Measurements from ENCODE around the gene GAL.
A peak's percentile ranks its signal among the peaks of the same experiment; 100 is the strongest.

GAL gene

GRCh38 chr11:68685656-68686380 is 1.5 kb downstream of the GAL start:
- no peak overlapping the region for H3K9ac ChIP-seq (ENCODE audit: low read length)
- H3K27ac ChIP-seq (ENCODE audit: low read length): no peak overlapping the region
- peaks cover 8% of the 10 kb centered on the region for H3K36me3 ChIP-seq (ENCODE audit: control insufficient read depth, low read depth, low read length)
- H3K4me3 ChIP-seq (ENCODE audit: low read length): peak overlapping the region; percentile 57
- no peaks in the 10 kb centered on the region for H3K9me3 ChIP-seq (ENCODE audit: control insufficient read depth, low read depth, low read length)
- peaks cover 5% of the 10 kb centered on the region for H3K4me1 ChIP-seq (ENCODE audit: control insufficient read depth, low read depth, low read length)
- peaks cover 47% of the 10 kb centered on the region for H3K27me3 ChIP-seq (ENCODE audit: control insufficient read depth, insufficient read depth, low read length)

GRCh38 chr11:68686486-68686885 is 2.1 kb downstream of the GAL start:
- peaks cover 13% of the 10 kb centered on the region for H3K36me3 ChIP-seq (ENCODE audit: control insufficient read depth, low read depth, low read length)
- no peaks in the 10 kb centered on the region for H3K9me3 ChIP-seq (ENCODE audit: control insufficient read depth, low read depth, low read length)
- H3K4me3 ChIP-seq (ENCODE audit: low read length): no peak overlapping the region
- H3K27me3 ChIP-seq (ENCODE audit: control insufficient read depth, insufficient read depth, low read length): peaks cover 47% of the 10 kb centered on the region
- H3K27ac ChIP-seq (ENCODE audit: low read length): no peak overlapping the region
- H3K9ac ChIP-seq (ENCODE audit: low read length): no peak overlapping the region
- H3K4me1 ChIP-seq (ENCODE audit: control insufficient read depth, low read depth, low read length): peaks cover 9% of the 10 kb centered on the region

GRCh38 chr11:68687311-68687710 is 3.0 kb downstream of the GAL start:
- H3K27me3 ChIP-seq (ENCODE audit: control insufficient read depth, insufficient read depth, low read length): peaks cover 44% of the 10 kb centered on the region
- H3K4me1 ChIP-seq (ENCODE audit: control insufficient read depth, low read depth, low read length): peaks cover 9% of the 10 kb centered on the region
- H3K36me3 ChIP-seq (ENCODE audit: control insufficient read depth, low read depth, low read length): peaks cover 13% of the 10 kb centered on the region
- H3K9me3 ChIP-seq (ENCODE audit: control insufficient read depth, low read depth, low read length): no peaks in the 10 kb centered on the region
- no peak overlapping the region for H3K9ac ChIP-seq (ENCODE audit: low read length)
- H3K27ac ChIP-seq (ENCODE audit: low read length): no peak overlapping the region
- H3K4me3 ChIP-seq (ENCODE audit: low read length): no peak overlapping the region

GRCh38 chr11:68687986-68688385 is 3.6 kb downstream of the GAL start:
- Histone ChIP-seq H3K9me3 (ENCODE audit: control insufficient read depth, low read depth, low read length) (no peaks in the 10 kb centered on the region), H3K36me3 (ENCODE audit: control insufficient read depth, low read depth, low read length) (peaks cover 13% of the 10 kb centered on the region), H3K9ac (ENCODE audit: low read length) (no peak overlapping the region), H3K4me1 (ENCODE audit: control insufficient read depth, low read depth, low read length) (peaks cover 9% of the 10 kb centered on the region), H3K4me3 (ENCODE audit: low read length) (no peak overlapping the region), H3K27me3 (ENCODE audit: control insufficient read depth, insufficient read depth, low read length) (peaks cover 38% of the 10 kb centered on the region), H3K27ac (ENCODE audit: low read length) (no peak overlapping the region)

GRCh38 chr11:68688881-68689280 is 4.5 kb downstream of the GAL start:
- H3K9me3 ChIP-seq (ENCODE audit: control insufficient read depth, low read depth, low read length): no peaks in the 10 kb centered on the region
- no peak overlapping the region for H3K9ac ChIP-seq (ENCODE audit: low read length)
- no peak overlapping the region for H3K4me3 ChIP-seq (ENCODE audit: low read length)
- H3K4me1 ChIP-seq (ENCODE audit: control insufficient read depth, low read depth, low read length): peaks cover 9% of the 10 kb centered on the region
- peaks cover 13% of the 10 kb centered on the region for H3K36me3 ChIP-seq (ENCODE audit: control insufficient read depth, low read depth, low read length)
- no peak overlapping the region for H3K27ac ChIP-seq (ENCODE audit: low read length)
- H3K27me3 ChIP-seq (ENCODE audit: control insufficient read depth, insufficient read depth, low read length): peaks cover 29% of the 10 kb centered on the region

- Histone ChIP-seq H3K27ac (ENCODE audit: low read length) (no peak overlapping the region), H3K9me3 (ENCODE audit: control insufficient read depth, low read depth, low read length) (no peaks in the 10 kb centered on the region), H3K27me3 (ENCODE audit: control insufficient read depth, insufficient read depth, low read length) (peaks cover 18% of the 10 kb centered on the region), H3K9ac (ENCODE audit: low read length) (no peak overlapping the region), H3K36me3 (ENCODE audit: control insufficient read depth, low read depth, low read length) (peaks cover 13% of the 10 kb centered on the region), H3K4me1 (ENCODE audit: control insufficient read depth, low read depth, low read length) (peaks cover 17% of the 10 kb centered on the region), H3K4me3 (ENCODE audit: low read length) (no peak overlapping the region)
Observed at GRCh38 chr11:68689737-68690625, 5.6 kb downstream of the GAL start.

GRCh38 chr11:68690671-68691401 is 6.5 kb downstream of the GAL start:
- peaks cover 22% of the 10 kb centered on the region for H3K4me1 ChIP-seq (ENCODE audit: control insufficient read depth, low read depth, low read length)
- H3K36me3 ChIP-seq (ENCODE audit: control insufficient read depth, low read depth, low read length): peaks cover 13% of the 10 kb centered on the region
- H3K27me3 ChIP-seq (ENCODE audit: control insufficient read depth, insufficient read depth, low read length): peaks cover 9% of the 10 kb centered on the region
- no peak overlapping the region for H3K4me3 ChIP-seq (ENCODE audit: low read length)
- H3K9me3 ChIP-seq (ENCODE audit: control insufficient read depth, low read depth, low read length): no peaks in the 10 kb centered on the region
- H3K27ac ChIP-seq (ENCODE audit: low read length): no peak overlapping the region
- no peak overlapping the region for H3K9ac ChIP-seq (ENCODE audit: low read length)

- peaks cover 3% of the 10 kb centered on the region for H3K27me3 ChIP-seq (ENCODE audit: control insufficient read depth, insufficient read depth, low read length)
- H3K36me3 ChIP-seq (ENCODE audit: control insufficient read depth, low read depth, low read length): peaks cover 13% of the 10 kb centered on the region
- no peak overlapping the region for H3K9ac ChIP-seq (ENCODE audit: low read length)
- H3K9me3 ChIP-seq (ENCODE audit: control insufficient read depth, low read depth, low read length): no peaks in the 10 kb centered on the region
- no peak overlapping the region for H3K4me3 ChIP-seq (ENCODE audit: low read length)
- peaks cover 22% of the 10 kb centered on the region for H3K4me1 ChIP-seq (ENCODE audit: control insufficient read depth, low read depth, low read length)
- no peak overlapping the region for H3K27ac ChIP-seq (ENCODE audit: low read length)
Observed at GRCh38 chr11:68691402-68691784, 7.0 kb downstream of the GAL start.

- H3K27ac ChIP-seq (ENCODE audit: low read length): no peak overlapping the region
- H3K4me3 ChIP-seq (ENCODE audit: low read length): no peak overlapping the region
- H3K9me3 ChIP-seq (ENCODE audit: control insufficient read depth, low read depth, low read length): no peaks in the 10 kb centered on the region
- H3K4me1 ChIP-seq (ENCODE audit: control insufficient read depth, low read depth, low read length): peaks cover 22% of the 10 kb centered on the region
- peaks cover 12% of the 10 kb centered on the region for H3K36me3 ChIP-seq (ENCODE audit: control insufficient read depth, low read depth, low read length)
- no peak overlapping the region for H3K9ac ChIP-seq (ENCODE audit: low read length)
- H3K27me3 ChIP-seq (ENCODE audit: control insufficient read depth, insufficient read depth, low read length): no peaks in the 10 kb centered on the region
Observed at GRCh38 chr11:68692115-68692514, 7.8 kb downstream of the GAL start.

- no peak overlapping the region for H3K9ac ChIP-seq (ENCODE audit: low read length)
- H3K27me3 ChIP-seq (ENCODE audit: control insufficient read depth, insufficient read depth, low read length): no peaks in the 10 kb centered on the region
- no peaks in the 10 kb centered on the region for H3K9me3 ChIP-seq (ENCODE audit: control insufficient read depth, low read depth, low read length)
- peaks cover 4% of the 10 kb centered on the region for H3K36me3 ChIP-seq (ENCODE audit: control insufficient read depth, low read depth, low read length)
- H3K4me1 ChIP-seq (ENCODE audit: control insufficient read depth, low read depth, low read length): peaks cover 22% of the 10 kb centered on the region
- no peak overlapping the region for H3K27ac ChIP-seq (ENCODE audit: low read length)
- H3K4me3 ChIP-seq (ENCODE audit: low read length): no peak overlapping the region
Observed at GRCh38 chr11:68692871-68693483, 8.6 kb downstream of the GAL start.

GRCh38 chr11:68693484-68693882 is 9.1 kb downstream of the GAL start:
- no peak overlapping the region for H3K27ac ChIP-seq (ENCODE audit: low read length)
- H3K4me1 ChIP-seq (ENCODE audit: control insufficient read depth, low read depth, low read length): peaks cover 22% of the 10 kb centered on the region
- no peak overlapping the region for H3K4me3 ChIP-seq (ENCODE audit: low read length)
- no peaks in the 10 kb centered on the region for H3K27me3 ChIP-seq (ENCODE audit: control insufficient read depth, insufficient read depth, low read length)
- H3K9ac ChIP-seq (ENCODE audit: low read length): no peak overlapping the region
- H3K36me3 ChIP-seq (ENCODE audit: control insufficient read depth, low read depth, low read length): peaks cover 4% of the 10 kb centered on the region
- no peaks in the 10 kb centered on the region for H3K9me3 ChIP-seq (ENCODE audit: control insufficient read depth, low read depth, low read length)
